GM12872 (cell line): ENCODE data around the gene SYT7.
A peak's percentile ranks its signal among the peaks of the same experiment; 100 is the strongest.

Experiments
- CTCF ChIP-seq: IDR thresholded peaks from 3 replicates; pipeline ENCODE4 v1.5.1; 2011; ENCODE audit warnings: low read depth, mild to moderate bottlenecking, low read length, moderate library complexity; ENCODE audit not compliant: insufficient read depth

The SYT7 gene

GRCh38 chr11:61532134-61533038, 48.5 kb downstream of the SYT7 start:
- peak; percentile 98 for TF ChIP-seq CTCF

- TF ChIP-seq CTCF, result no peak
Measured at GRCh38 chr11:61531044-61531443, 49.8 kb downstream of the SYT7 start.

GRCh38 chr11:61529537-61530225, 51.2 kb downstream of the SYT7 start:
- no peak for TF ChIP-seq CTCF

- no peak for TF ChIP-seq CTCF
Measured at GRCh38 chr11:61528114-61528513, 52.8 kb downstream of the SYT7 start.

GRCh38 chr11:61526956-61527731, 53.7 kb downstream of the SYT7 start:
- no peak for TF ChIP-seq CTCF

- TF ChIP-seq CTCF, result no peak
Measured at GRCh38 chr11:61526229-61526628, 54.6 kb downstream of the SYT7 start.
